GM12891 (cell line): Measurements from ENCODE around the gene GLOD5.

Experiments used
- PAX5 ChIP-seq: IDR thresholded peaks from 2 replicates; pipeline ENCODE4 v1.6.1; 2011; ENCODE audit warnings: low read length, moderate library complexity, mild to moderate bottlenecking; ENCODE audit not compliant: insufficient read depth, severe bottlenecking
- POLR2A ChIP-seq: IDR thresholded peaks from 2 replicates; pipeline ENCODE4 v1.6.1; 2011; ENCODE audit warnings: low read depth, low read length, control low read depth
- POLR2AphosphoS5 ChIP-seq: IDR thresholded peaks from 2 replicates; pipeline ENCODE4 v1.6.1; 2011; ENCODE audit warnings: low read depth, low read length, control low read depth
- POU2F2 ChIP-seq: IDR thresholded peaks from 2 replicates; pipeline ENCODE4 v1.6.1; 2011; ENCODE audit warnings: low read depth, mild to moderate bottlenecking, control low read depth, low read length, moderate library complexity
- SPI1 ChIP-seq: IDR thresholded peaks from 2 replicates; pipeline ENCODE4 v1.6.1; 2011; ENCODE audit warnings: low read depth, low read length, control low read depth
- TAF1 ChIP-seq: IDR thresholded peaks from 2 replicates; pipeline ENCODE4 v1.6.1; 2011; ENCODE audit warnings: low read depth, low read length, control low read depth

DNA sequence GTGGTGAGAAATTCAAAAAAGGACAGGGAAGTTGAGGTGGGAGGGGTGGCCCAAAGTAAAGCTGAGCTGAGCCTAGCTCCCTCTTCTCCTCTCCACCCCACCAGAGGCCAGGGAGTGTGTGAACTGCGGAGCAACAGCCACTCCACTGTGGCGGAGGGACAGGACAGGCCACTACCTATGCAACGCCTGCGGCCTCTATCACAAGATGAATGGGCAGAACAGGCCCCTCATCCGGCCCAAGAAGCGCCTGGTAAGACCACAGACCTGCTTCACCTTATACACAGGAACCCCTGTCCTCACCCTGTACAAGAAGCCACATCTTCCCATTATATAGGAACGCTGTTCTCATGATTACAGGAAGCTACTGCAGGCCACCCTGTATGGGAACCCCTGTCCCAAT, 30.7 kb downstream of the GLOD5 start:
- no peak for TF ChIP-seq POLR2A
- no peak for TF ChIP-seq POLR2AphosphoS5
- TF ChIP-seq SPI1 = no peak
- TF ChIP-seq TAF1 = no peak
- no peak for TF ChIP-seq PAX5
- no peak for TF ChIP-seq POU2F2
